ENCODE data around the gene MAPK14.
"Not testable (repeated sequence)": the region's sequence is repeated elsewhere in the genome, so short reads cannot be mapped to it uniquely, and the experiment has no call there.

MAPK14 gene

GRCh38 chr6:36027501-36028087, at the start of gene MAPK14:
Gene MAPK14 (plus strand): TSS chr6:36027808. CDS start chr6:36028158, 350 bp downstream.
- peak; percentile 100 for DNase-seq (ENCODE audit: low spot score)

GRCh38 chr6:35980126-35980525, 47.5 kb upstream of the MAPK14 start:
- DNase-seq (ENCODE audit: low spot score) = not testable (repeated sequence)

- DNase-seq (ENCODE audit: low spot score) = no peak
Observed at GRCh38 chr6:35980991-35981645, 46.5 kb upstream of the MAPK14 start.

- DNase-seq (ENCODE audit: low spot score) = no peak
Observed at GRCh38 chr6:35984701-35985100, 42.9 kb upstream of the MAPK14 start.

DNA sequence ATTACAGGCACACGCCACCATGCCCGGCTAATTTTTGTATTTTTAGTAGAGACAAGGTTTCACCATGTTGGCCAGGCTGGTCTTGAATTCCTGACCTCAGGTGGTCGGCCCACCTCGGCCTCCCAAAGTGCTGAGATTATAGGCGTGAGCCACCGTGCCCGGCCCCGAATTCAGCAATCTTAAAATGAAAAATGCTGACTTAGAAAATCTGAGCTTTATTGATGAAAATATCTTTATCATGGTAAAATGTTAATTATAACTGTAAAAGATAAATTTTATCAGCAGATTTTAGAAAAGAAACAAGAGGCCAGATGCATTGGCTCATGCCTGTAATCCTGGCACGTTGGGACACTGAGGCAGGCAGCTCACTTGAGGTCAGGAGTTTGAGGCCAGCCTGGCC, 39.6 kb upstream of the MAPK14 start:
- not testable (repeated sequence) for DNase-seq (ENCODE audit: low spot score)

GRCh38 chr6:35993150-35993549, 34.5 kb upstream of the MAPK14 start:
- no peak for DNase-seq (ENCODE audit: low spot score)

- no peak for DNase-seq (ENCODE audit: low spot score)
Observed at GRCh38 chr6:36000451-36000850, 27.2 kb upstream of the MAPK14 start.

GRCh38 chr6:36015666-36016065, 11.9 kb upstream of the MAPK14 start:
- no peak for DNase-seq (ENCODE audit: low spot score)

DNA sequence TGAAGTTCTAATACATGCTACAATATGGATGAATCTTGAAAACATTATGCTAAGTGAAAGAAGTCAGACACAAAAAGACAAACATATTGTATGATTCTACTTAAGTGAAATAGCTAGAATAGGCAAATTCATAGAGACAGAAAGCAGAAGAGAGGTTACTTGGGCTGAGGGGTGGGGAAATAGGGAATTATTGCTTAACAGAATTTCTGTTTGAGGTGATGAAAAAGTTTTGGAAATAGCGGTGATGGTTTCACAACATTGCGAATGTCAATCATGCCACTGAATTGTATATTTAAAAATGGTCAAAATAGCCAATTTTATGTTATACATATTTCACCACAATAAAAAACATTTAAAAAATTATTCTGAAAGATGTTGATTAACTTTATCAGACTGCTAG, 9.3 kb upstream of the MAPK14 start:
- no peak for DNase-seq (ENCODE audit: low spot score)

DNA sequence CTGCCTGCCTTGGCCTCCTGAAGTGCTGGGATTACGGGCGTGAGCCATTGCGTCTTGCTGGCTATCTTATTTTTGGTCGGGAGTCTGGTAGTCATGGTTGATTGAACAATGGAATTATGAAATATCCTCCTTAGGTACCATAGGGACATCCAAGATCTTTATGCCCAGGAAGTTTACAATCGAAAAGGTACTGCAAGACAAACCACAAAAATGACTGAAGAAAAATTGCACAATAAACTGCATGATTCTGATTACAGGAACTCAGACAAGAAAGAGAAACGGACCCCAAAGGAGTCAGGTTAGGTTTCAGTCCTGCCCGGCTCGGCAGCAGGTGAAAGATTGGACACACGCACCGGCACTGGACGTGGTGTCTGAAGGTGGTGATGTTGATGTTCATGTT, 8.4 kb upstream of the MAPK14 start:
- DNase-seq (ENCODE audit: low spot score) = no peak

DNA sequence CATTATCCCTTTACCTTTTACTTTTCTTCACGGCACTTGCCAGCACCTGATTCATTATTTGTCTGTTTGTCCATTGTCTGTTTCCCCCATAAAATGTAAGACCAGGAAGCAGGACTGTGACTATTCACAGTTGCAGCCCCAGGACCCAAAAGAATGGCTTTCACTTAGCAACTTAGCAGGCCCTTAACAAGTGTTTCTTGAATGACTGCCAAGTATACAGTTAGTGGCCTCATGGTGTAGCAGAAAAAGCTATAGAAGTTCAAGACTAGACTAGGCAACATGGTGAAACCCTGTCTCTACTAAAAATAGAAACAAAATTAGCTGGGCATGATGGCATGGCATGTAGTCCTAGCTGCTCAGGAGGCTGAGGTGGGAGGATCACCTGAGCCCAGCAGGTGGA, 7.5 kb upstream of the MAPK14 start:
- DNase-seq (ENCODE audit: low spot score) = no peak

- DNase-seq (ENCODE audit: low spot score) = no peak
Observed at GRCh38 chr6:36023996-36024795, 3.4 kb upstream of the MAPK14 start, which contains the start of gene SLC26A8. Gene SLC26A8 (minus strand): TSS chr6:36024641. CDS start chr6:36019707, 4,934 bp downstream.

DNA sequence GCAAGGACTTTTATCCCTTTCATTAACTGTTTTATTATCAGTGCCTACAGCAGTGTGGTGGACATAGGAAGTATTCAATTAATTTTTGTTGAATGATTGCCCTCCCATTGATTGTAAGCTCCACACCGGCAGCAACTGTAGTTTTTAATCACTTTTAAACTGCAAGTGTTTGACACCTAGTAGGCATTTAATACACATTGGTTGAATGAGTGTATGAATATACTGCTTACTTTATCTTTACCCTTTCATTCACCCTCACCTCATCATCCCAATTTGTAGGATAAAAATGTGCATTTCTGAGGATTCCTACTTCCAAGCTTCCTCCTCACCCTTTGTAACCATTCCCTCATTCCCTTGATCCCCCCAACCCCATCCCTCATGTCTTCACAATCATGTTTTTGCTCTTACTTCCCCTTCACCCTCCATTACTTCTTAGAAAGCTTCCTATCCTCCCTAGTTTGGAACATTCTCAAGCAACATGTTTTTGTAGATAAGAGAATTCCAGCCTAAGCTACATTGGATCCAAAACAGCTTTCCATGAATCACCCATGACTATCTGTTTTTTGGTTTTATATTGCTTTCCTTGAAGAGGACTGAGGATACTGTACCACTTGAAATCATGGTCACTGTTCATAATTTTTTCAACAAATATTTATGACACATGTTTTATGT, 2.2 kb upstream of the MAPK14 start:
- no peak for DNase-seq (ENCODE audit: low spot score)

- peak; percentile 37 for DNase-seq (ENCODE audit: low spot score)
Observed at GRCh38 chr6:36025932-36026327, 1.7 kb upstream of the MAPK14 start.

- peak; percentile 54 for DNase-seq (ENCODE audit: low spot score)
Observed at GRCh38 chr6:36028088-36028876, 674 bp downstream of the MAPK14 start.

DNA sequence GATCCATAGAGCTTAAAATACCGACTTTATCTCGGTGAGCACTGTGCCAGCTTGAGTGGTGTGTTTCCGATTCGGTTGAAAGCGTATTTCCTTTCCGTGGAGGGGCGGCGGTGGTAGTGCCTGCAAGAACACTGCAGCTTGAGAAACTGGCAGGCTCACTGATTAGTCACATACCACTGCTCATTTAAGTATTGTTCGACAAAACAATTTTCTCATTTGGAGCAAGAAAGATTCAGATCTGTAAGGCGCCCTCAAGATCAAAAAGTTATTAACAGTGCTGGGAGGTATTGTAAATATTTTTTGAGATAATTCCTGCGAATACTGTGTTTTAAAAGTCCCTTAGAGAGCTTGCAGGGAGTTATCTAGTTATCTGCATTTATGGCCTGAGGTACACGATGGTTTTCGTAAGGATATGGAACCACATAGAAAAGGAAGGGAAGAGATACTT, 1.3 kb downstream of the MAPK14 start:
- peak; percentile 80 for DNase-seq (ENCODE audit: low spot score)

- DNase-seq (ENCODE audit: low spot score) = peak; percentile 16
Observed at GRCh38 chr6:36029464-36029863, 1.9 kb downstream of the MAPK14 start.

- no peak for DNase-seq (ENCODE audit: low spot score)
Observed at GRCh38 chr6:36032261-36032660, 4.7 kb downstream of the MAPK14 start.

GRCh38 chr6:36033144-36033543, 5.5 kb downstream of the MAPK14 start:
- not testable (repeated sequence) for DNase-seq (ENCODE audit: low spot score)

GRCh38 chr6:36033935-36034334, 6.3 kb downstream of the MAPK14 start:
- peak; percentile 13 for DNase-seq (ENCODE audit: low spot score)

DNA sequence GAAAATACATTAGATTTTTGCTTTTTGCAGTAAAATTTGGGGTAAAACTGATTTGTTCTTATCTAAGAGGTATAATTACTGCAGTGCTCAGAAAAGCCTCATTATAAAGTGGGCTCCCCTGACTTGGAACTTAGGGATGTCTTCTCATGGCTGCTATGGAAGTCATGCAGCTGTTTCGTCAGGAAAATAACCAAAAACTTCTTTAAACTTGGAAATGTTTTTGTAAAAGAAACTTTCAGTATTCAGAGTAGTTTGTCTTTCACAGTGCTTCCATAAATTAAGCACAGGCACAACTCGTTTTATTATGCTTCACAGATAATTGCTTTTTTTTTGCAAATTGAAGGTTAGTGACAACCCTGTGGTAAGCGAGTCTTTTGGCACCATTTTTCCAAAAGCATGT, 6.8 kb downstream of the MAPK14 start:
- no peak for DNase-seq (ENCODE audit: low spot score)

GRCh38 chr6:36035225-36035624, 7.6 kb downstream of the MAPK14 start:
- DNase-seq (ENCODE audit: low spot score) = no peak
